ENCODE results near the gene PPP1R16B. TPM values are rescaled to one million over a fixed set of nuclear protein-coding genes. Genes with fewer than 3 reads are reported as not detected.

Gene PPP1R16B
- total and polyA plus RNA-seq, 2 of the 8 experiments (the other 6 are each of a cell fraction or from before 2014, with no cell fraction given), result 2.6 to 8.9 TPM

DNA sequence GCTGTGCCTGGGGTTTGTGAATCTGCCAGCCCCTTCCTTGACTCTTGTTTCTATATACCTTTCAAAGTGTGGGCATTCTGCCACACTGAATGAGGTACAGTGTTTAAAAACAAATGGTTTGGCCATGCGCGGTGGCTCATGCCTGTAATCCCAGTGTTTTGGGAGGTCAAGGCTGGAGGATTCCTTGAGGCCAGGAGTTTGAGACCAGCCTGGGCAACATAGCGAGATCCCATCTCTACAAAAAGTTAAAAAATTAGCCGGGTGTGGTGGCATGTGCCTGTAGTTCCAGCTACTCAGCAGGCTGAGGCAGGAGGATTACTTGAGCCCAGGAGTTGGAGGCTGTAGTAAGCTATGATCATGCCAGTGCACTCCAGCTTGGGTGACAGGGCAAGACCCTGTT, 126.5 kb downstream of the PPP1R16B start:
- Histone ChIP-seq H4K20me1 (replicated peaks in 1 of 2; ENCODE audit: control insufficient read depth in 1 of 2, insufficient read depth in 2 of 2, low read length in 2 of 2) (peaks cover 26 to 28% of the 10 kb centered on the region in 2 experiments), H3K18ac (ENCODE audit: extremely low read depth, low read length) (no peak overlapping the region), H3K14ac (ENCODE audit: insufficient read length) (no peak overlapping the region), H3K4me1 (replicated peaks in 1 of 4; ENCODE audit: control insufficient read depth in 3 of 4, insufficient read depth in 4 of 4, low read length in 3 of 4) (peaks cover 6 to 12% (median 8%) of the 10 kb centered on the region in 4 experiments), H3K79me2 (ENCODE audit: control insufficient read depth in 1 of 2, insufficient read depth in 2 of 2, low read length in 2 of 2) (peaks cover 65 to 99% of the 10 kb centered on the region in 2 experiments), H2BK20ac (ENCODE audit: low read length) (no peak overlapping the region), H3K9me3 (ENCODE audit: insufficient read depth in 2 of 2, low read depth in 1 of 2, low read length in 1 of 2) (no peaks in the 10 kb centered on the region), H3K9ac (replicated peaks in 1 of 4; ENCODE audit: extremely low read depth in 1 of 4, low read depth in 3 of 4, low read length in 3 of 4) (no peak overlapping the region; a peak in 1 of 7 replicates), H3K4me2 (ENCODE audit: insufficient read depth in 1 of 2, low read depth in 2 of 2, low read length in 2 of 2) (no peak overlapping the region), H3K4me3 (ENCODE audit: extremely low read depth in 1 of 4, insufficient read depth in 2 of 4, low read depth in 3 of 4, low read length in 4 of 4) (no peak overlapping the region), H2AK5ac (ENCODE audit: low read depth, low read length) (no peak overlapping the region), H3K23me2 (ENCODE audit: low read depth, low read length) (peaks cover 8% of the 10 kb centered on the region), H4K5ac (ENCODE audit: insufficient read length, low read depth, low read length) (no peak overlapping the region), H2BK5ac (ENCODE audit: low read depth, low read length) (no peak overlapping the region), H3K27ac (ENCODE audit: low read depth, low read length) (no peak overlapping the region), H3K79me1 (ENCODE audit: low read depth, low read length) (peaks cover 26% of the 10 kb centered on the region), H3K4ac (replicated peaks; ENCODE audit: insufficient read length, low read depth, low read length) (no peak overlapping the region), H3K56ac (replicated peaks; ENCODE audit: insufficient read length, low read depth, low read length) (no peak overlapping the region), H4K91ac (replicated peaks; ENCODE audit: insufficient read length, low read length) (no peak overlapping the region), H2BK15ac (ENCODE audit: low read length) (no peak overlapping the region), H4K8ac (ENCODE audit: extremely low read depth, insufficient read depth, low read length) (no peak overlapping the region), H3K23ac (ENCODE audit: insufficient read length) (no peak overlapping the region), H2BK120ac (replicated peaks; ENCODE audit: low read depth, low read length) (no peak overlapping the region), H3K36me3 (ENCODE audit: control insufficient read depth in 2 of 4, insufficient read depth in 4 of 4, low read length in 3 of 4) (peaks cover 0 to 14% (median 2%) of the 10 kb centered on the region in 4 experiments; a peak in 3 of 8 replicates), H2BK12ac (ENCODE audit: low read depth, low read length) (no peak overlapping the region), H2AFZ (ENCODE audit: low read length) (no peak overlapping the region), H3K27me3 (replicated peaks in 1 of 4; ENCODE audit: control insufficient read depth in 3 of 4, extremely low read depth in 1 of 4, insufficient read depth in 3 of 4, low read length in 3 of 4) (no peaks in the 10 kb centered on the region)
- 100% methylated on average over 4 of the region's 4 CpGs; no CpG with 5 or more reads in 1 of the 2 experiments for WGBS, 2 experiments (ENCODE audit: extremely low coverage in 1 of 2, insufficient coverage in 1 of 2, insufficient read length in 1 of 2, insufficient replicate concordance in 2 of 2, low coverage in 1 of 2, low lambda C conversion rate in 2 of 2, missing lambda C conversion rate in 1 of 2)
- POLR2A ChIA-PET (ENCODE audit: partially characterized antibody), result interaction anchor here (0.9 to 2.1 kb wide), 3 partner anchors 9 to 10 kb away, joined by 3 to 6 read pairs (median 3); no protein-coding TSS in a partner anchor
- FAIRE-seq (no peak), DNase-seq (ENCODE audit: low read depth in 1 of 2, low spot score in 2 of 2) (no peak)
- CTCF ChIA-PET (ENCODE audit: partially characterized antibody), result interaction anchor here (1.3 to 1.4 kb wide), 2 partner anchors 149 to 273 kb away, joined by 3 to 5 read pairs; no protein-coding TSS in a partner anchor
- TF ChIP-seq YY1 (IDR thresholded peaks at IDR 0.05; ENCODE audit: low read depth, low read length), result no peak
- TF ChIP-seq POLR2A (IDR thresholded peaks at IDR 0.05; ENCODE audit: control extremely low read depth in 1 of 2, low read depth in 2 of 2, low read length in 2 of 2), result no peak
- no peak for TF ChIP-seq PHF8 (conservative IDR thresholded peaks at IDR 0.05; ENCODE audit: low read depth, low read length)
- no peak for TF ChIP-seq CREB1 (IDR thresholded peaks at IDR 0.05)
- TF ChIP-seq TAF1 (IDR thresholded peaks at IDR 0.05; ENCODE audit: low read depth, low read length), result no peak
- no peak for TF ChIP-seq GABPA (IDR thresholded peaks at IDR 0.05; ENCODE audit: borderline replicate concordance, insufficient read depth, low read length)
- no peak for TF ChIP-seq FOSL1 (IDR thresholded peaks at IDR 0.05; ENCODE audit: insufficient read depth, low read depth, low read length)
- TF ChIP-seq SP4 (IDR thresholded peaks at IDR 0.05; ENCODE audit: low read length), result no peak
